Hepatocyte (in vitro differentiated cells): ENCODE data around the gene L3HYPDH.

ENCODE experiments used
- EZH2 ChIP-seq: fragments of 200-600 bp; sonication (generic); IDR thresholded peaks from 2 replicates; pipeline ENCODE4 v1.6.1; 2016; ENCODE audit warnings: antibody characterized with exemption, mild to moderate bottlenecking, borderline replicate concordance
- EZH2phosphoT487 ChIP-seq: fragments of 200-600 bp; sonication (generic); IDR thresholded peaks from one replicate; pipeline ENCODE4 v1.6.1; 2018; ENCODE audit warnings: antibody characterized with exemption, mild to moderate bottlenecking, low read depth, moderate library complexity; ENCODE audit not compliant: unreplicated experiment, severe bottlenecking
- TF ChIP-seq, protein P1 (sequence below): fragments of 200-600 bp; sonication (generic); IDR thresholded peaks from 2 replicates; pipeline ENCODE4 v1.5.1; 2016; ENCODE audit warnings: antibody characterized with exemption, mild to moderate bottlenecking; ENCODE audit not compliant: poor library complexity

DNA sequence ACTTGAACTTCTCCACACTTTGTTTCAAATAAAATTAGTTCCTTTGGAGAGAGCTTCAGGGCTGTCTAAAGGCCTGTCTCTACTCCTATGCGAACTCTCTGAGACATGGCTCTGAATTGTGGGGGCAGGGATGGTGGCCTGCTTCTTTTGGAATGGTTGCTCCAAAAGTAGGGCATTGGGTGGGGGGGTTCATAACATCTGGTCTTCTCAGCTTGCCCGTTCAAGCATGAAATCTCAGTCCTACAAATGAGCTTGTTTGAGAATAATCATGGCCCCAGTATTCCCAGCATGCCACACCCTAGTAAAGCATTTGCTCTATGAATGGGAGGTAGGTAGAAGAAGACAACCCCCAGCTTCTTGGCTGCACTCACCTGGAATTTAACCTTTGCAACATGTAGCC, 25.7 kb downstream of the L3HYPDH start:
- TF ChIP-seq, protein P1, sequence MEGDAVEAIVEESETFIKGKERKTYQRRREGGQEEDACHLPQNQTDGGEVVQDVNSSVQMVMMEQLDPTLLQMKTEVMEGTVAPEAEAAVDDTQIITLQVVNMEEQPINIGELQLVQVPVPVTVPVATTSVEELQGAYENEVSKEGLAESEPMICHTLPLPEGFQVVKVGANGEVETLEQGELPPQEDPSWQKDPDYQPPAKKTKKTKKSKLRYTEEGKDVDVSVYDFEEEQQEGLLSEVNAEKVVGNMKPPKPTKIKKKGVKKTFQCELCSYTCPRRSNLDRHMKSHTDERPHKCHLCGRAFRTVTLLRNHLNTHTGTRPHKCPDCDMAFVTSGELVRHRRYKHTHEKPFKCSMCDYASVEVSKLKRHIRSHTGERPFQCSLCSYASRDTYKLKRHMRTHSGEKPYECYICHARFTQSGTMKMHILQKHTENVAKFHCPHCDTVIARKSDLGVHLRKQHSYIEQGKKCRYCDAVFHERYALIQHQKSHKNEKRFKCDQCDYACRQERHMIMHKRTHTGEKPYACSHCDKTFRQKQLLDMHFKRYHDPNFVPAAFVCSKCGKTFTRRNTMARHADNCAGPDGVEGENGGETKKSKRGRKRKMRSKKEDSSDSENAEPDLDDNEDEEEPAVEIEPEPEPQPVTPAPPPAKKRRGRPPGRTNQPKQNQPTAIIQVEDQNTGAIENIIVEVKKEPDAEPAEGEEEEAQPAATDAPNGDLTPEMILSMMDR: no peak
- TF ChIP-seq EZH2phosphoT487: no peak
- TF ChIP-seq EZH2: no peak
